Activated CD4-positive, CD25-positive, alpha-beta regulatory T cell treated with anti-CD3 and anti-CD28 coated beads, Interleukin-2, amount 50 U/mL, for 72 hours (primary cell): ENCODE results near the gene CANT1.
"Not testable (repeated sequence)": the region's sequence is repeated elsewhere in the genome, so short reads cannot be mapped to it uniquely, and the experiment has no call there.

Experiments
- DNase-seq: peaks from one replicate; pipeline ENCODE4 v3.0.0; 2021

The CANT1 gene

GRCh38 chr17:78956254-78956653 lies 53.3 kb downstream of the CANT1 start:
- DNase-seq = no peak

- no peak for DNase-seq
Observed at GRCh38 chr17:78954684-78955083, 54.9 kb downstream of the CANT1 start.

DNA sequence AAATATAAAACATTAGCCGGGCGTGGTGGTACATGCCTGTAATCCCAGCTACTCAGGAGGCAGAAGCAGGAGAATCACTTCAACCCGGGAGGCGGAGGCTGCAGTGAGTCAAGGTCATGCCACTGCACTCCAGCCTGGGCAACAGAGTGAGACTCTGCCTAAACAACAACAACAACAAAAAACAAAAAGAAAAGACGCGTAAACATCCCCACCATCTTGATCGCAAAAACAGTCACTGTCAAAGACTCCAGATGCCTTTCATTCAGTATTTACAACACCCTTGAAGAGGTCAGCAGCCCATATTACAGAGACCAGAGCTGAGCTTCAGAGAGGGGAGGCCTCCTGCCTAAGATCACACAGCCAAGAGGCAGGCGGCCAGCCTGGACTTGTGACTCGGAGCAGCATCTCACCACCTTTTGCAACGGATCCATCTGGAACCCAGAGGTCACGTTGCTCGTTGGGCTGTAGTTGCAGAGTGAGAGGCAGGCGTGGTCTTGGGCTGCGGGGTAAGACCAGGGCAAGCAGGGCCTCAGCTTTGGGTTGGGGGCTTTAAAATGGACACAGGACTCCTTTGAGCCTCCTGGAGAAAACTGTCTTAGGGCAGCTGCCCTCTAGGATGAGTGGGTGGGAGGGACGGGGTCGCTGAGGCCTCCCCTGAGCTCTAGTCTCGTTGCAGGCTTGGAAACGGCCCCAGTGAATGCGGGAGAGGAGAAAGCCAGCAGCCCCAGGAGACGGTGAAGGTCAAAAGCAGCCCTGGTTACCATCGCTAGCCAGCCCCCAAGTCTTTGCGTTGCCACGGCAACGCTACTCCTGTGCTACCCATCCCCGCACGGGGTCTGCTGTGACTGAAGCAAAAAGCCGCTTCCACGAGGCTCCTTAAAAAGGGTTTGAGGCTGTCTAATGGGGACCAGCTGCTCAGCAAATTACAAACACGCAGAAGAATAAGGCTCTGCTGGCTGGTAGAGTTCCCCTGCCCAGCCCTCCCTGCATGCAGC lies 55.9 kb downstream of the CANT1 start:
- no peak for DNase-seq

DNA sequence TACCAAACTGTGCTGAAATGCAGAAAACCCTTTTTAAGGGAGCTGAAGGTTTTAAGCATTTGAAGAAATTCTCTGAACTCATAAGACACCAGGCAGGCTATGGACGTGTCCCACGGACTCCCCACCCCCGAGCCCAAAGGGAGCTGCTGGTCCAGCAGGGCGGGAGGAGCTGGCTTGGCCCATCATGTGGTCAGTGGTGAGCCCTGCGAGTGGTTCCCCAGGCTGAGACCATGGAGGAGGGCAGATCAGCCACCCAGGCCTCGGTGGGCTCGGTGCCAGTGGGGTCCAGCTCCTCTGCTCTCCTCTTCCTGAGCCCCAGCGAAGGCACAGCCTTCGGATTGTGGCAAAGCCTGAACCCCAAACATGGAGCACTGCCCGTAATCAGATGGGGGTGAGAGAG lies 56.9 kb downstream of the CANT1 start:
- no peak for DNase-seq

GRCh38 chr17:78951967-78952551 lies 57.5 kb downstream of the CANT1 start:
- DNase-seq = no peak

DNA sequence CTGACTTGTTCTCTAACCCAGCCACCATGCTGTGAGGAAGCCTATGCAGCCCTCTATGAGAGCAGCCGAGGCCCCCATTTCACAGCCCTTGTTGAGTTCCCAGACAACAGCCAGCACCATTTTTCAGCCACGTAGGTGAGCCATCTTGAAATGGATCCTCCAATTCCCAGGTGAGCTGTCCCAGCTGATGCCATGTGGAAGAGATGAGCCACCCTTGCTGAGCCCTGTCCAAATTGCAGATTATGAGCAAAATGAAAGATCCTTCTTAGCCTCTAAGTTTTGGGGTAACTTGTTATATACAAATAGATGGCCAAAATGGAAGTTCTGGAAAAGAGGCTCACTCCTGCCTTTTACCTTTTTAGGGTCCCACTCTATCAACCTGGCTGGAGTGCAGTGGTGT lies 58.7 kb downstream of the CANT1 start:
- DNase-seq = no peak

DNA sequence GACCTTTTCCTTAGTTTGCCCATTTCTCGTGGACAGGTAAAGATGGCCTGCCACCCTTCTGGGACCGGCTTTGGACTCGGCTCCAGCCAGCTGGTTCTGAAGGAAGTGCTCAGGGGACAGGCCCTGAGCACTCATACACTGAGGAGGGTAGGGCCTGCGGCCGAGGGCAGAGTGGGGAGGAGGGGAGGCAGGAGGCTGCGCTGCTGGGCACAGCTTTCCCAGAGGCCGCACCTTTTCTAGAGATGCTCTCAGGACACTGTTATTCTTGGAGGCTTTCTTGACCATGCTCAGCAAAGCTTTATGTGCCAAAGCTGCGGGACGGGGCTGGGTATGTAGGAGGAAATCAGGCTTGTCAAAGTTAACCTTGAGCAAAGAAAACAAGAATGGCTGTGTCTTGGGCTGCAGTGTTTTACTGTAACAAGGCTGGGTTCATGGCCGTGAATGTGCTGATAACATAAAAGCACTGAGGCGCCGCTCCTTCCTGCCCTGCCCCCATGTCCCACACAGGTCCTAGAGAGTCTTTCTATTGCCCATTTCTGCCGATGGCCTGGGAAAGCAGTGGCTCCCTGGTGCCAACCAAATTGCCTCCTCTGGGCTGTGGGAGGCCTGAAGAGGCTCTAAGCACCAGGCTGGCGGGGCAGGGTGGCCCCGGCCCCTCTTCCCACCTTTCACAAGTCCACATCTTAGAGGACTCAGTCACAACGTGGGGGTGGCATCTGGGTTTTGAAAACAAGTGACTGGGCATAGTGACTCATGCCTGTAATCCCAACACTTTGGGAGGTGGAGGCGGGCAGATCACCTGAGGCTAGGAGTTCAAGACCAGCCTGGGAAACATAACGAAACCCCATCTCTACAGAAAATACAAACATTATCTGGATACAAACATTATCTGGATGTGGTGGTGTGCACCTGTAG lies 62.1 kb downstream of the CANT1 start:
- DNase-seq = no peak

- DNase-seq = no peak
Observed at GRCh38 chr17:78946631-78947030, 62.9 kb downstream of the CANT1 start.

GRCh38 chr17:78946131-78946530 lies 63.4 kb downstream of the CANT1 start:
- DNase-seq = no peak

DNA sequence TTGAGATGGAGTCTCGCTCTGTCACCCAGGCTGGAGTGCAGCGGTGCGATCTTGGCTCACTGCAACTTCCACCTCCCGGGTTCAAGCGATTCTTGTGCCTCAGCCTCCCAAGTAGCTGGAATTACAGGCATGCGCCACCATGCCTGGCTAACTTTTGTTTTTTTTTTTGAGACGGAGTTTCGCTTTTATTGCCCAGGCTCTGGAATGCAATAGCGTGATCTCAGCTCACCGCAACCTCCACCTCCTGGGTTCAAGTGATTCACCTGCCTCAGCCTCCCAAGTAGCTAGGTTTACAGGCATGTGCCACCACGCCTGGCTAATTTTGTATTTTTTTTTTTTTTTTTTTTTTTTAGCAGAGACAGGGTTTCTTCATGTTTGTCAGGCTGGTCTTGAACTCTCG lies 64.1 kb downstream of the CANT1 start:
- not testable (repeated sequence) for DNase-seq

DNA sequence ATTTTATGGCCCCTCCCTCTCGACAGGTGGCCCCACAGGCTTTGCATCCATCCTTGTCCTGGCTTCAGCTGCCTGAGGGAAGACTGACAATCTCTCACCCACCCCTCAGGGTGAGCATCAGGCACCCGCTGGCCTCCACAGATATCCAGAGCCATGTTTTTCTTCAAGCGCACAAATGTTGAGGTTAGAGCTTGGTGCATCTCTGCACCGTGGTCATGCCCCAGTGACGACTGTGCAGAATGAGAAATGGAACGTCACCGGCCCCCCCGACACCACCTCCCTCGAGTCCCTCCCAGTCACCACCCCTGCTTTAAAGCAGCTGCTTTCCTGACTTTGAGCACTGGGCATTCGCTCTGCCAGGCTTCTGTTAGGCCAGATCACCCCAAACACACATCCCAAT lies 64.6 kb downstream of the CANT1 start:
- no peak for DNase-seq

- no peak for DNase-seq
Observed at GRCh38 chr17:78944026-78944425, 65.5 kb downstream of the CANT1 start.
